ENCODE results near the gene LRRC4C.
"Not testable (repeated sequence)": the region's sequence is repeated elsewhere in the genome, so short reads cannot be mapped to it uniquely, and the experiment has no call there.

The LRRC4C gene

DNA sequence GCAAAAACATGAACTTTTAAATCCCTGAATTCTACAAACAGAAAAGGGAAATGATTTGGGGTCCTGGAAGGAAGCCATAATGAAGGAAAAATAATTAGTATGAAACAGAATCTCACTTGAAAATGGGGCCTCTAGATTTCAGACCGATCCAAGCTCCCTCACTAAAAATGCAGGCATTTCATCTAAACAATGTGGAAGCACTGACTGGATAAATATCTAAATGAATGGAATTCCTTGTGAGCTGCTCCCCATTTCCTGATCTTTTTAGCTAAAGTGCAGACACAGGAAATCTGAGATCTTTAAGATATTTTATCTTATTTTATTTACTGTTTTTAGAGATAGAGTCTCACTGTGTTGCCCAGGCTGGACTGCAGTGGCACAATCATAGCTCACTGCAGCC, 1255.8 kb downstream of the LRRC4C start:
- no peak for DNase-seq (ENCODE audit: low read depth, low spot score)
- Histone ChIP-seq H3K36me3 (ENCODE audit: control insufficient read depth, insufficient read depth, low read length) (no peaks in the 10 kb centered on the region), H3K9me3 (ENCODE audit: control insufficient read depth, insufficient read depth, low read length) (no peaks in the 10 kb centered on the region), H3K27ac (ENCODE audit: low read length) (no peak overlapping the region), H3K27me3 (ENCODE audit: control insufficient read depth, insufficient read depth, low read length) (peaks cover 53% of the 10 kb centered on the region), H3K4me1 (ENCODE audit: control insufficient read depth, insufficient read depth, low read length) (peaks cover 7% of the 10 kb centered on the region), H3K4me3 (ENCODE audit: low read length) (no peak overlapping the region)
- WGBS (ENCODE audit: insufficient coverage, insufficient read length) = no CpG with 5 or more reads among the region's 1 CpG

DNA sequence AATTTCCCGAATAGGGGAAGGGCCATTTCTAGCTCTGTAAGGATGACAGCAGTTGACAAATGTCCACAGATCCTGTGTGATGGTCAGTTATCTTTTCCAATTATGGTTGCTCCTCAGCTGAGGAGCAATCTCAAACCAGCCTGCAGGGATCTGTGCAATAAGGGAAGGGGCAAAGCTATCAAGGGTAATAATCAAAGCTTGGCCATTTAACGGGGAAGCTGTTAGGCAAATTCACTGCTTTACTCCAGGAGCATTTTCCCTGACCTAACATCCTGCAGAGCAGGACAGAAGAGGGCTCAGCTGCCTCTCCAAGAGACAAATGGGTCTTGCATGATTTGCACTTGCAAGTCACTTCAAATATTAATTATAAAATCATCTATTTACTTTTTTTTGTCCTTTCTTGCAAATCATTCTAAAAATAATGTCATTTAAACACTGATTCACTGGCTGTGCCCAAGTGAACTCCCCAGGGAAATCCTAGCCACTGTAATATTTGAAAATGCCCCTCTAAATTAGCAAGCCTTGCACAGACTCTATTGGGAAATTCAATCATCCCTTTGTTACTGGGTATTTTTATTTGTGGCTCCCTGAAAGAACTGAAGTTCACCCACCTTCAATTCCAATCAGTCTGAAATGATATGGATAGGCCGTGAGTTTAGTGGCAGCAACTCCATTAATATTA, 1256.7 kb downstream of the LRRC4C start:
- H3K27me3 ChIP-seq (ENCODE audit: control insufficient read depth, insufficient read depth, low read length) = peaks cover 52% of the 10 kb centered on the region
- WGBS (ENCODE audit: insufficient coverage, insufficient read length) = no CpG with 5 or more reads among the region's 3 CpGs
- DNase-seq (ENCODE audit: low read depth, low spot score) = no peak
- no peaks in the 10 kb centered on the region for H3K9me3 ChIP-seq (ENCODE audit: control insufficient read depth, insufficient read depth, low read length)
- H3K36me3 ChIP-seq (ENCODE audit: control insufficient read depth, insufficient read depth, low read length) = no peaks in the 10 kb centered on the region
- H3K27ac ChIP-seq (ENCODE audit: low read length) = no peak overlapping the region
- no peak overlapping the region for H3K4me3 ChIP-seq (ENCODE audit: low read length)
- H3K4me1 ChIP-seq (ENCODE audit: control insufficient read depth, insufficient read depth, low read length) = peaks cover 7% of the 10 kb centered on the region

DNA sequence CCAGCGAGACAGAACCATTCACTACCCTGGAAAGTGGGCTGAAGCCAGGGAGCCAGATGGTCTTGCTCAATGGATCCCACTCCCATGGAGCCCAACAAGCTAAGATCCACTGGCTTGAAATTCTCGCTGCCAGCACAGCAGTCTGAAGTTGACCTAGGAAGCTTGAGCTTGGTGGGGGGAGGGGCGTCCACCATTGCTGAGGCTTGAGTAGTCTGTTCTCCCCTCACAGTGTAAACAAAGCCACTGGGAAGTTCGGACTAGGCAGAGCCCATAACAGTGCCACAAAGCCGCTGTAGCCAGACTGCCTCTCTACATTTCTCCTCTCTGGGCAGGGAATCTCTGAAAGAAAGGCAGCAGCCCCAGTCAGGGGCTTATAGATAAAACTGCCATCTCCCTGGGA, 1266.9 kb downstream of the LRRC4C start:
- WGBS (ENCODE audit: insufficient coverage, insufficient read length) = no CpG with 5 or more reads among the region's 5 CpGs

DNA sequence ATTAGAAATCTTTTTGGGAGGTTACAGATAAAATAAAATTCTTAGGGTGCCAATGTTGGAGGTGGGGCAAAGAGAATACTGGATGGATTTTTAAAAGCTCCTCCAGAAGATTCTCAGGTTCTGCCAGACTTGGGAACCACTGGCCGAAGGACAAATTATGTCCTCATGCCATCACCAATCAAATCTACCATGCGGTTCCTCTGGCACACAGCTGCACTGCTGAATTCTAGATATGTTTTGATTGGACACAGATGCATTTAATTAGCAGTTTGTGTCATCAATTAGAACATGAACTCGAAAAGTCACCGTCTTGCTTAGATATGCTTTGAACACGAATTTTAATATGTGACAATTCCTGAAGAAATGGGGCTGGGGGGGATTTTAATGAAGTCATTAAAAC, 1269.2 kb downstream of the LRRC4C start:
- no peak for DNase-seq (ENCODE audit: low read depth, low spot score)
- no peaks in the 10 kb centered on the region for H3K4me1 ChIP-seq (ENCODE audit: control insufficient read depth, insufficient read depth, low read length)
- no CpG with 5 or more reads among the region's 5 CpGs for WGBS (ENCODE audit: insufficient coverage, insufficient read length)
- no peak overlapping the region for H3K4me3 ChIP-seq (ENCODE audit: low read length)
- H3K27me3 ChIP-seq (ENCODE audit: control insufficient read depth, insufficient read depth, low read length) = no peaks in the 10 kb centered on the region
- no peak overlapping the region for H3K27ac ChIP-seq (ENCODE audit: low read length)
- no peaks in the 10 kb centered on the region for H3K9me3 ChIP-seq (ENCODE audit: control insufficient read depth, insufficient read depth, low read length)
- H3K36me3 ChIP-seq (ENCODE audit: control insufficient read depth, insufficient read depth, low read length) = no peaks in the 10 kb centered on the region

More for the DNA sequence above, 1266.9 kb downstream of the LRRC4C start:
- not testable (repeated sequence) for DNase-seq (ENCODE audit: low read depth, low spot score); H3K27me3 ChIP-seq (ENCODE audit: control insufficient read depth, insufficient read depth, low read length); H3K27ac ChIP-seq (ENCODE audit: low read length); H3K4me3 ChIP-seq (ENCODE audit: low read length); H3K9me3 ChIP-seq (ENCODE audit: control insufficient read depth, insufficient read depth, low read length); H3K36me3 ChIP-seq (ENCODE audit: control insufficient read depth, insufficient read depth, low read length); H3K4me1 ChIP-seq (ENCODE audit: control insufficient read depth, insufficient read depth, low read length)

DNA sequence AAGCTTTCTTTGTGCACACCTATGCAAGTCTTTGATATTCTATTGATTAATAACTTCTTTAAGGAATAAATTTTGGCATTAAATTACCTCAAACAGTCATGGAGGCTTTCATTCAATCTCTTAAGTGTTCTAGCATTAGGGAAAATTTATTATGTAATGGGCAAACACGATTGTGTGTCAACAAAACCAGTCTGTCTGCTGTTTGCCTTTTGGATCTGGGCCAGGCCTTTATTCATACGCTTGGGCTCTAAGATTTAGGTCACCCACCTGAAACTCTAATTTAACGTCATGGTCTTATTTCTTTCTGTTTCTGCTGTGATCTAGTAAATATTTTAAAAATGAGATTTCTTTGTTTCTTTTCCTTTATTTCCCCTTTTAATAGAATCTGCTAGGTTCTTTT, 1270.6 kb downstream of the LRRC4C start:
- WGBS (ENCODE audit: insufficient coverage, insufficient read length) = no CpG with 5 or more reads among the region's 3 CpGs
- H3K4me3 ChIP-seq (ENCODE audit: low read length) = no peak overlapping the region
- no peaks in the 10 kb centered on the region for H3K27me3 ChIP-seq (ENCODE audit: control insufficient read depth, insufficient read depth, low read length)
- H3K4me1 ChIP-seq (ENCODE audit: control insufficient read depth, insufficient read depth, low read length) = no peaks in the 10 kb centered on the region
- H3K9me3 ChIP-seq (ENCODE audit: control insufficient read depth, insufficient read depth, low read length) = no peaks in the 10 kb centered on the region
- no peak for DNase-seq (ENCODE audit: low read depth, low spot score)
- no peak overlapping the region for H3K27ac ChIP-seq (ENCODE audit: low read length)
- no peaks in the 10 kb centered on the region for H3K36me3 ChIP-seq (ENCODE audit: control insufficient read depth, insufficient read depth, low read length)

DNA sequence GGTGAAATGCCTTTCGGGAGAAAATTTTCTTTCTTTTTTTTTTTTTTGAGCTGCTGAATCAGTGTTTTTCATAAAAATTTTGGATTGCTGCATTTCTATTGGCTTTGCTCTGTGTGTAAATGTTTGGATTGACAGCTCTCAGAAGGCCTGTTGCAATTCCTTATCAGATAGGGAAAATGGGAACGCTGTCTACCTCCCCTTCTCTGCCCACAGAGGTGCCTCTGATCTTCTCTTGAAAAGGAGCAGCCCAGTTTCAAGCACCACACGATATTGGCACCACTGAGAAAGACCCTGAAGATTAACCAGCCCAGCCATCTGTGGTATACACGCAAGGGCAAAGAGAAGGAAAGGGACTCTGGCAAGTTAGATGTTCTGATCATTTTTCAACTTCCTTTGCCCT, 1272.2 kb downstream of the LRRC4C start:
- no peaks in the 10 kb centered on the region for H3K27me3 ChIP-seq (ENCODE audit: control insufficient read depth, insufficient read depth, low read length)
- no peaks in the 10 kb centered on the region for H3K4me1 ChIP-seq (ENCODE audit: control insufficient read depth, insufficient read depth, low read length)
- no CpG with 5 or more reads among the region's 4 CpGs for WGBS (ENCODE audit: insufficient coverage, insufficient read length)
- H3K9me3 ChIP-seq (ENCODE audit: control insufficient read depth, insufficient read depth, low read length) = no peaks in the 10 kb centered on the region
- H3K36me3 ChIP-seq (ENCODE audit: control insufficient read depth, insufficient read depth, low read length) = no peaks in the 10 kb centered on the region
- no peak overlapping the region for H3K27ac ChIP-seq (ENCODE audit: low read length)
- DNase-seq (ENCODE audit: low read depth, low spot score) = no peak
- H3K4me3 ChIP-seq (ENCODE audit: low read length) = no peak overlapping the region

DNA sequence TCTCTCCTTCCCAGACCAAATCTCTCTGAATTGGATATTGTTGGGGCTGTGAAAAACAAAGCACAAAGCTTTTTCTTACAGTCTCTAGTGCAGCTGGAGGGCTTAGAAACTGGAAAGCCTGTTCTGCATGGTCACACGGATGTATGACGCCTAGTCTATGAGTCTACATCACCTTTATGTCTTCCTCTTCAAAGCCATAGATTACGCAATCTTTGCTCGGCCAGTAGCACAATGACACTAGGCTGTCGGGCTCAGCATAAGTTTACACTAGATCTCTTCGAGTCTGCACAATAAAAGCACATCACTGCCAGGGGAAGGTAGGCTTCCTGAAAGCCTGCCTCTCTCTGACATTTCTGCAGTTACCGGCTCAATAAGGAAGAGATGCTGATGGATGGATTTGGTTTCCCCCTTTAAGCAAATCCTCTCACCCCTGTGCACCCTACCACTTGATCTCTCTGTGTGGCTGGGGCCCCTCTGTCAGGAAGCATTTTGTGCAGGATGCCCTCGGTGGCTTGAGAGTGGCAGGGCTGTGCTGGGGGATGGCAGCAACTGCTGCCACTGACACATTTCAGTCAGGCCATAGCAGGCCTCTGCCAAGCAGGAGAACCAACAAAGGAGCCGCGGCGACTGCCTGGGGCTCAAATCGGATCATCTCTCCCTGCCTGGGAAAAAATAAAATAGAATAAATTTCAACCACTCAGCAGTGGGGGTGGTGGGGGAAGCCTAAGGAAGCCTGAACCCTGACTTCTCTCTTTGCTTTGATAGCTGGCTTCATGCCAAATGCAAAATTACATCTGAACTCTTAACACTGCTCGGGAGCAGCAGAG, 1272.8 kb downstream of the LRRC4C start:
- Histone ChIP-seq H3K4me1 (ENCODE audit: control insufficient read depth, insufficient read depth, low read length) (no peaks in the 10 kb centered on the region), H3K27ac (ENCODE audit: low read length) (no peak overlapping the region), H3K4me3 (ENCODE audit: low read length) (no peak overlapping the region), H3K27me3 (ENCODE audit: control insufficient read depth, insufficient read depth, low read length) (no peaks in the 10 kb centered on the region), H3K36me3 (ENCODE audit: control insufficient read depth, insufficient read depth, low read length) (no peaks in the 10 kb centered on the region), H3K9me3 (ENCODE audit: control insufficient read depth, insufficient read depth, low read length) (no peaks in the 10 kb centered on the region)
- WGBS (ENCODE audit: insufficient coverage, insufficient read length) = no CpG with 5 or more reads among the region's 13 CpGs
- no peak for DNase-seq (ENCODE audit: low read depth, low spot score)

DNA sequence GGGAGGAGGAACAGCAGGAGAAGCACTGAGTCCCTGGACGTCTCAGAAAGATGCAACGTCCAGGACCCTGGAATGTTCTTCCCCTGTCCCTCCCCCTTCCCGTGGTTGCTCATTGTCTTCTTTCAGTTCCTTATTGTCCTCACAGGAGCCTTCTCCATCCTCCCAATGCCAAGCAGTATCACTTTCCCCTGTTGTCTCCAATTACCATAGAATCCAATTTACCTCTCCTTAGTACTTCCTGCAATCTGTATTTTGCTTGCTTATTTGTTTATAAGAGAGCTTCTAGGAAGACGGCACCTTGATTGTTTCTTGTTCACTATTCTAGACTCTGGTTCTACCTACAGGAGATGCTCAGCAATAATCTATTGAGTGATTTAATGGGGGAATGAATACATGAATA, 1273.7 kb downstream of the LRRC4C start:
- H3K36me3 ChIP-seq (ENCODE audit: control insufficient read depth, insufficient read depth, low read length) = no peaks in the 10 kb centered on the region
- DNase-seq (ENCODE audit: low read depth, low spot score) = no peak
- no peaks in the 10 kb centered on the region for H3K9me3 ChIP-seq (ENCODE audit: control insufficient read depth, insufficient read depth, low read length)
- H3K27me3 ChIP-seq (ENCODE audit: control insufficient read depth, insufficient read depth, low read length) = no peaks in the 10 kb centered on the region
- H3K4me3 ChIP-seq (ENCODE audit: low read length) = no peak overlapping the region
- no CpG with 5 or more reads among the region's 4 CpGs for WGBS (ENCODE audit: insufficient coverage, insufficient read length)
- H3K27ac ChIP-seq (ENCODE audit: low read length) = no peak overlapping the region
- H3K4me1 ChIP-seq (ENCODE audit: control insufficient read depth, insufficient read depth, low read length) = no peaks in the 10 kb centered on the region

DNA sequence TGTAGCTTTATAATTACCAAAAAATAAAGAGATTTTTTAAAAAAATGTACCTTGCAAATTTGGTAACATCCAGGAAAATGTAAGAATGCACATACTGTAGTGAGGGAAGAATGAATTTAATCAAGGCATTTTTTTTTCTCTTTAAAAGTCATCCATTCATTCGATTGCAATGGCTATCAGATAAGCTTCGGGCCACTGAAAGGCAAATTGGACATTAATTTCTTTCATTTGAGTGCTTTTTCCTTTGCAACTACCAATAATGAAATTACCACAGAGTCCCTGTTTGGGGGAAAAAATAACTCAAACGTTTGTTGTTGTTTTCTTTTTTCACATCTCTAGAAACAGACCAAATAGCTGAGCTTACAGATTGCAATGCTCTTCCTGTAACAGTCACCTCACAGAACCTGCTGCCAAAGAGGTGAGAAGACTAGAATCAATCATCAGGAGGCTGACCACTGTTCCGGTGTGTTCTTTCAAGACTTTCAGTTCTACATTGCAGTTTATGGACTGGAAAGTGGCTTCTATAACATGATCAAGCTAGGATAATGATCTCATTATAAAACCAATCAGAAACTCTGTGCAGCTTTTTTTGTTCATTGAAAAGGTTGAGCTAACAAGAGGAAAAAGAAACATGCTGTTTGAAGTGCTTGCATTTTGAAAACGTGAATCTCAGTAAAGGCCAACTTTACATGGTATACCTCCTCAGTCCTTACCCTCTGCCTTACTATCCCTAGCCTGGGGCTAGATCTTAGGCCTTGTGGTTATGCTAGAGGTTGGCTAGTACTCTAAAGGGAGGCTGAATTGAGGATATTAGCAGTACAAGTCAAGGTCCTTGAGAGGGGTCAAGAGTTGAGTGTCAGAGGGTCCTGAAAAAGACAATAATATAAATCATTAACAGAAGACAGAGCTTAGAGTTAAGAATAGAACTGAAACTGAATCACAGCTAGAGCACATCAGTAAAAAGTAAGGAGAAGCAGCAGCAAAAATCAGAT, 1276.1 kb downstream of the LRRC4C start:
- no peaks in the 10 kb centered on the region for H3K36me3 ChIP-seq (ENCODE audit: control insufficient read depth, insufficient read depth, low read length)
- no peaks in the 10 kb centered on the region for H3K27me3 ChIP-seq (ENCODE audit: control insufficient read depth, insufficient read depth, low read length)
- H3K9me3 ChIP-seq (ENCODE audit: control insufficient read depth, insufficient read depth, low read length) = no peaks in the 10 kb centered on the region
- no peak overlapping the region for H3K4me3 ChIP-seq (ENCODE audit: low read length)
- WGBS (ENCODE audit: insufficient coverage, insufficient read length) = no CpG with 5 or more reads among the region's 5 CpGs
- no peak overlapping the region for H3K27ac ChIP-seq (ENCODE audit: low read length)
- no peak for DNase-seq (ENCODE audit: low read depth, low spot score)
- no peaks in the 10 kb centered on the region for H3K4me1 ChIP-seq (ENCODE audit: control insufficient read depth, insufficient read depth, low read length)

DNA sequence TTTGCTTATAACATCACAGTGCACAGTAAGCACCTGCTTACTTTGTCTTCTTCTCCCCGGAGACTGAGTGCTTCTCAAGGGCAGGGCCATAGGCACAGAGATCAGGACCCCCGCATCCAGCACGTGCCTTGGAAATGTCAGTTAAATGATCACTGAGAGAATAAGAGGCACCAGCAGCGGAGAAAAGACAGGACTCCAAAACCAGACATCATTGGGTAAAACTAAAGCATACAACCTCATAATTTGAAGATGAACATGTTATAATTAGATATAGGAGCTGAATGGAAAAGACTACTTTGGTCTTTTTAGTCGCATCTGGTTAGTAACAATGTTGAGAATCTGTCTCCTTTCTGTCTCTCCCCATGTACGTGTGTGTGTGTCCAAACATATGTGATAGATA, 1279.9 kb downstream of the LRRC4C start:
- no CpG with 5 or more reads among the region's 6 CpGs for WGBS (ENCODE audit: insufficient coverage, insufficient read length)
- H3K4me3 ChIP-seq (ENCODE audit: low read length) = no peak overlapping the region
- no peak for DNase-seq (ENCODE audit: low read depth, low spot score)
- H3K4me1 ChIP-seq (ENCODE audit: control insufficient read depth, insufficient read depth, low read length) = no peaks in the 10 kb centered on the region
- no peaks in the 10 kb centered on the region for H3K36me3 ChIP-seq (ENCODE audit: control insufficient read depth, insufficient read depth, low read length)
- no peak overlapping the region for H3K27ac ChIP-seq (ENCODE audit: low read length)
- no peaks in the 10 kb centered on the region for H3K27me3 ChIP-seq (ENCODE audit: control insufficient read depth, insufficient read depth, low read length)
- H3K9me3 ChIP-seq (ENCODE audit: control insufficient read depth, insufficient read depth, low read length) = no peaks in the 10 kb centered on the region

Data from iPS DF 6.9 (cell line).